Measurements from ENCODE around the gene ARHGAP10. TPM values are rescaled to one million over a fixed set of nuclear protein-coding genes. Genes with fewer than 3 reads are reported as not detected.
A peak's percentile ranks its signal among the peaks of the same experiment; 100 is the strongest.

Gene ARHGAP10
- total and polyA plus RNA-seq, 10 of the 15 experiments (the other 5 are each of a cell fraction or from before 2014, with no cell fraction given) = 1.3 to 25.8 (median 17.2) TPM

DNA sequence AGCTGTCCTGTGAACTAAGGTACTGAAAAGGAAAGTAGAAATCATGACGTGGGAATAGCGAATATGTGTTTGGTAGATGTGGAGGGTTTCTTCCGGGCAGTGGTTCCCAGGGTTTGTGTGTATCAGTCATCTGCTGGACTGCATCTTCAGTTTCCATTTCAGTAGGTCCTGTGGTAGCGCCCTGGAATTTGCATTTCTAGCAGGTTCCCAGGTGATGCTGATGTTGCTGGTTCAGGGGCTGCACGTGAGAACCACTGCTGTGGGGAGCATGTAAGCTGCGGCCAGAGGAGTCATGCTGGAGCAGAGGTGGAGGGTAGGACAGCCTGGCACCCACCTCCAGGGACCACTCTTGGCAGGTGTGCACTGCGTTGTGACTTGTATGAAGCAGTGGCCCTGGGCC, 47.1 kb downstream of the ARHGAP10 start (continued):
- peak; percentile 99 for TF ChIP-seq BHLHE40 (IDR thresholded peaks at IDR 0.05; ENCODE audit: borderline replicate concordance in 1 of 2, low read depth in 2 of 2, low read length in 1 of 2)
- TF ChIP-seq, protein P1, sequence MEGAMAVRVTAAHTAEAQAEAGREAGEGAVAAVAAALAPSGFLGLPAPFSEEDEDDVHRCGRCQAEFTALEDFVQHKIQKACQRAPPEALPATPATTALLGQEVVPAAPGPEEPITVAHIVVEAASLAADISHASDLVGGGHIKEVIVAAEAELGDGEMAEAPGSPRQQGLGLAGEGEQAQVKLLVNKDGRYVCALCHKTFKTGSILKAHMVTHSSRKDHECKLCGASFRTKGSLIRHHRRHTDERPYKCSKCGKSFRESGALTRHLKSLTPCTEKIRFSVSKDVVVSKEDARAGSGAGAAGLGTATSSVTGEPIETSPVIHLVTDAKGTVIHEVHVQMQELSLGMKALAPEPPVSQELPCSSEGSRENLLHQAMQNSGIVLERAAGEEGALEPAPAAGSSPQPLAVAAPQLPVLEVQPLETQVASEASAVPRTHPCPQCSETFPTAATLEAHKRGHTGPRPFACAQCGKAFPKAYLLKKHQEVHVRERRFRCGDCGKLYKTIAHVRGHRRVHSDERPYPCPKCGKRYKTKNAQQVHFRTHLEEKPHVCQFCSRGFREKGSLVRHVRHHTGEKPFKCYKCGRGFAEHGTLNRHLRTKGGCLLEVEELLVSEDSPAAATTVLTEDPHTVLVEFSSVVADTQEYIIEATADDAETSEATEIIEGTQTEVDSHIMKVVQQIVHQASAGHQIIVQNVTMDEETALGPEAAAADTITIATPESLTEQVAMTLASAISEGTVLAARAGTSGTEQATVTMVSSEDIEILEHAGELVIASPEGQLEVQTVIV (IDR thresholded peaks at IDR 0.05; ENCODE audit: borderline replicate concordance, partially characterized antibody) = no peak
- TF ChIP-seq BMI1 (IDR thresholded peaks at IDR 0.05; ENCODE audit: borderline replicate concordance) = no peak
- TF ChIP-seq, protein P2, sequence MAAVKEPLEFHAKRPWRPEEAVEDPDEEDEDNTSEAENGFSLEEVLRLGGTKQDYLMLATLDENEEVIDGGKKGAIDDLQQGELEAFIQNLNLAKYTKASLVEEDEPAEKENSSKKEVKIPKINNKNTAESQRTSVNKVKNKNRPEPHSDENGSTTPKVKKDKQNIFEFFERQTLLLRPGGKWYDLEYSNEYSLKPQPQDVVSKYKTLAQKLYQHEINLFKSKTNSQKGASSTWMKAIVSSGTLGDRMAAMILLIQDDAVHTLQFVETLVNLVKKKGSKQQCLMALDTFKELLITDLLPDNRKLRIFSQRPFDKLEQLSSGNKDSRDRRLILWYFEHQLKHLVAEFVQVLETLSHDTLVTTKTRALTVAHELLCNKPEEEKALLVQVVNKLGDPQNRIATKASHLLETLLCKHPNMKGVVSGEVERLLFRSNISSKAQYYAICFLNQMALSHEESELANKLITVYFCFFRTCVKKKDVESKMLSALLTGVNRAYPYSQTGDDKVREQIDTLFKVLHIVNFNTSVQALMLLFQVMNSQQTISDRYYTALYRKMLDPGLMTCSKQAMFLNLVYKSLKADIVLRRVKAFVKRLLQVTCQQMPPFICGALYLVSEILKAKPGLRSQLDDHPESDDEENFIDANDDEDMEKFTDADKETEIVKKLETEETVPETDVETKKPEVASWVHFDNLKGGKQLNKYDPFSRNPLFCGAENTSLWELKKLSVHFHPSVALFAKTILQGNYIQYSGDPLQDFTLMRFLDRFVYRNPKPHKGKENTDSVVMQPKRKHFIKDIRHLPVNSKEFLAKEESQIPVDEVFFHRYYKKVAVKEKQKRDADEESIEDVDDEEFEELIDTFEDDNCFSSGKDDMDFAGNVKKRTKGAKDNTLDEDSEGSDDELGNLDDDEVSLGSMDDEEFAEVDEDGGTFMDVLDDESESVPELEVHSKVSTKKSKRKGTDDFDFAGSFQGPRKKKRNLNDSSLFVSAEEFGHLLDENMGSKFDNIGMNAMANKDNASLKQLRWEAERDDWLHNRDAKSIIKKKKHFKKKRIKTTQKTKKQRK (IDR thresholded peaks at IDR 0.05; ENCODE audit: low read depth, low read length) = no peak
- TF ChIP-seq, protein P3, sequence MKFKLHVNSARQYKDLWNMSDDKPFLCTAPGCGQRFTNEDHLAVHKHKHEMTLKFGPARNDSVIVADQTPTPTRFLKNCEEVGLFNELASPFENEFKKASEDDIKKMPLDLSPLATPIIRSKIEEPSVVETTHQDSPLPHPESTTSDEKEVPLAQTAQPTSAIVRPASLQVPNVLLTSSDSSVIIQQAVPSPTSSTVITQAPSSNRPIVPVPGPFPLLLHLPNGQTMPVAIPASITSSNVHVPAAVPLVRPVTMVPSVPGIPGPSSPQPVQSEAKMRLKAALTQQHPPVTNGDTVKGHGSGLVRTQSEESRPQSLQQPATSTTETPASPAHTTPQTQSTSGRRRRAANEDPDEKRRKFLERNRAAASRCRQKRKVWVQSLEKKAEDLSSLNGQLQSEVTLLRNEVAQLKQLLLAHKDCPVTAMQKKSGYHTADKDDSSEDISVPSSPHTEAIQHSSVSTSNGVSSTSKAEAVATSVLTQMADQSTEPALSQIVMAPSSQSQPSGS (IDR thresholded peaks at IDR 0.05; ENCODE audit: low read length) = peak; percentile 94
- TF ChIP-seq, protein P4, sequence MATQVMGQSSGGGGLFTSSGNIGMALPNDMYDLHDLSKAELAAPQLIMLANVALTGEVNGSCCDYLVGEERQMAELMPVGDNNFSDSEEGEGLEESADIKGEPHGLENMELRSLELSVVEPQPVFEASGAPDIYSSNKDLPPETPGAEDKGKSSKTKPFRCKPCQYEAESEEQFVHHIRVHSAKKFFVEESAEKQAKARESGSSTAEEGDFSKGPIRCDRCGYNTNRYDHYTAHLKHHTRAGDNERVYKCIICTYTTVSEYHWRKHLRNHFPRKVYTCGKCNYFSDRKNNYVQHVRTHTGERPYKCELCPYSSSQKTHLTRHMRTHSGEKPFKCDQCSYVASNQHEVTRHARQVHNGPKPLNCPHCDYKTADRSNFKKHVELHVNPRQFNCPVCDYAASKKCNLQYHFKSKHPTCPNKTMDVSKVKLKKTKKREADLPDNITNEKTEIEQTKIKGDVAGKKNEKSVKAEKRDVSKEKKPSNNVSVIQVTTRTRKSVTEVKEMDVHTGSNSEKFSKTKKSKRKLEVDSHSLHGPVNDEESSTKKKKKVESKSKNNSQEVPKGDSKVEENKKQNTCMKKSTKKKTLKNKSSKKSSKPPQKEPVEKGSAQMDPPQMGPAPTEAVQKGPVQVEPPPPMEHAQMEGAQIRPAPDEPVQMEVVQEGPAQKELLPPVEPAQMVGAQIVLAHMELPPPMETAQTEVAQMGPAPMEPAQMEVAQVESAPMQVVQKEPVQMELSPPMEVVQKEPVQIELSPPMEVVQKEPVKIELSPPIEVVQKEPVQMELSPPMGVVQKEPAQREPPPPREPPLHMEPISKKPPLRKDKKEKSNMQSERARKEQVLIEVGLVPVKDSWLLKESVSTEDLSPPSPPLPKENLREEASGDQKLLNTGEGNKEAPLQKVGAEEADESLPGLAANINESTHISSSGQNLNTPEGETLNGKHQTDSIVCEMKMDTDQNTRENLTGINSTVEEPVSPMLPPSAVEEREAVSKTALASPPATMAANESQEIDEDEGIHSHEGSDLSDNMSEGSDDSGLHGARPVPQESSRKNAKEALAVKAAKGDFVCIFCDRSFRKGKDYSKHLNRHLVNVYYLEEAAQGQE (IDR thresholded peaks at IDR 0.05; ENCODE audit: low read depth, low read length) = peak; percentile 76
- TF ChIP-seq, protein P5, sequence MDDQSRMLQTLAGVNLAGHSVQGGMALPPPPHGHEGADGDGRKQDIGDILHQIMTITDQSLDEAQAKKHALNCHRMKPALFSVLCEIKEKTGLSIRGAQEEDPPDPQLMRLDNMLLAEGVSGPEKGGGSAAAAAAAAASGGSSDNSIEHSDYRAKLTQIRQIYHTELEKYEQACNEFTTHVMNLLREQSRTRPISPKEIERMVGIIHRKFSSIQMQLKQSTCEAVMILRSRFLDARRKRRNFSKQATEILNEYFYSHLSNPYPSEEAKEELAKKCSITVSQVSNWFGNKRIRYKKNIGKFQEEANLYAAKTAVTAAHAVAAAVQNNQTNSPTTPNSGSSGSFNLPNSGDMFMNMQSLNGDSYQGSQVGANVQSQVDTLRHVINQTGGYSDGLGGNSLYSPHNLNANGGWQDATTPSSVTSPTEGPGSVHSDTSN (IDR thresholded peaks at IDR 0.05; ENCODE audit: insufficient replicate concordance, low read depth, low read length) = no peak
- TF ChIP-seq, protein P6, sequence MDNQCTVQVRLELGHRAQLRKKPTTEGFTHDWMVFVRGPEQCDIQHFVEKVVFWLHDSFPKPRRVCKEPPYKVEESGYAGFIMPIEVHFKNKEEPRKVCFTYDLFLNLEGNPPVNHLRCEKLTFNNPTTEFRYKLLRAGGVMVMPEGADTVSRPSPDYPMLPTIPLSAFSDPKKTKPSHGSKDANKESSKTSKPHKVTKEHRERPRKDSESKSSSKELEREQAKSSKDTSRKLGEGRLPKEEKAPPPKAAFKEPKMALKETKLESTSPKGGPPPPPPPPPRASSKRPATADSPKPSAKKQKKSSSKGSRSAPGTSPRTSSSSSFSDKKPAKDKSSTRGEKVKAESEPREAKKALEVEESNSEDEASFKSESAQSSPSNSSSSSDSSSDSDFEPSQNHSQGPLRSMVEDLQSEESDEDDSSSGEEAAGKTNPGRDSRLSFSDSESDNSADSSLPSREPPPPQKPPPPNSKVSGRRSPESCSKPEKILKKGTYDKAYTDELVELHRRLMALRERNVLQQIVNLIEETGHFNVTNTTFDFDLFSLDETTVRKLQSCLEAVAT (IDR thresholded peaks at IDR 0.05) = no peak
- TF ChIP-seq, protein P7, sequence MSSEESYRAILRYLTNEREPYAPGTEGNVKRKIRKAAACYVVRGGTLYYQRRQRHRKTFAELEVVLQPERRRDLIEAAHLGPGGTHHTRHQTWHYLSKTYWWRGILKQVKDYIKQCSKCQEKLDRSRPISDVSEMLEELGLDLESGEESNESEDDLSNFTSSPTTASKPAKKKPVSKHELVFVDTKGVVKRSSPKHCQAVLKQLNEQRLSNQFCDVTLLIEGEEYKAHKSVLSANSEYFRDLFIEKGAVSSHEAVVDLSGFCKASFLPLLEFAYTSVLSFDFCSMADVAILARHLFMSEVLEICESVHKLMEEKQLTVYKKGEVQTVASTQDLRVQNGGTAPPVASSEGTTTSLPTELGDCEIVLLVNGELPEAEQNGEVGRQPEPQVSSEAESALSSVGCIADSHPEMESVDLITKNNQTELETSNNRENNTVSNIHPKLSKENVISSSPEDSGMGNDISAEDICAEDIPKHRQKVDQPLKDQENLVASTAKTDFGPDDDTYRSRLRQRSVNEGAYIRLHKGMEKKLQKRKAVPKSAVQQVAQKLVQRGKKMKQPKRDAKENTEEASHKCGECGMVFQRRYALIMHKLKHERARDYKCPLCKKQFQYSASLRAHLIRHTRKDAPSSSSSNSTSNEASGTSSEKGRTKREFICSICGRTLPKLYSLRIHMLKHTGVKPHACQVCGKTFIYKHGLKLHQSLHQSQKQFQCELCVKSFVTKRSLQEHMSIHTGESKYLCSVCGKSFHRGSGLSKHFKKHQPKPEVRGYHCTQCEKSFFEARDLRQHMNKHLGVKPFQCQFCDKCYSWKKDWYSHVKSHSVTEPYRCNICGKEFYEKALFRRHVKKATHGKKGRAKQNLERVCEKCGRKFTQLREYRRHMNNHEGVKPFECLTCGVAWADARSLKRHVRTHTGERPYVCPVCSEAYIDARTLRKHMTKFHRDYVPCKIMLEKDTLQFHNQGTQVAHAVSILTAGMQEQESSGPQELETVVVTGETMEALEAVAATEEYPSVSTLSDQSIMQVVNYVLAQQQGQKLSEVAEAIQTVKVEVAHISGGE (CRISPR knock-in tag; IDR thresholded peaks at IDR 0.05) = no peak
- no peak for TF ChIP-seq ETV6 (conservative IDR thresholded peaks at IDR 0.05 in 1 of 2, IDR thresholded peaks at IDR 0.05 in 1 of 2; ENCODE audit: borderline replicate concordance in 1 of 2, low read depth in 1 of 2)

All from GM12878 (cell line).